Gastrocnemius medialis (tissue), 4 donors: Measurements from ENCODE around the gene CLMN. TPM values are rescaled to one million over a fixed set of nuclear protein-coding genes. Genes with fewer than 3 reads are reported as not detected.

Experiments used
- ATAC-seq, 2 donors: fragments of 150-250 bp; one replicate each; pipeline ENCODE4 v1.9.1; 2016
- DNase-seq, 2 donors: peaks; one replicate each; pipeline ENCODE4 v3.0.0-alpha.2; 2019
- H3K27ac ChIP-seq, 4 donors: fragments of 200-600 bp; sonication (generic); 1 replicate in 1 of 4; 2 replicates in 3 of 4; pipeline ENCODE4 v1.5.1; 2016 to 2018; ENCODE audit warnings: mild to moderate bottlenecking in 2 of 4, moderate library complexity in 1 of 4
- H3K27me3 ChIP-seq, 3 donors: fragments of 200-600 bp; sonication (generic) in 2 of 3; 1 replicate in 1 of 3; 2 replicates in 2 of 3; pipeline versions ENCODE4 v1.5.1 to v1.6.0; 2016 to 2019; ENCODE audit warnings: mild to moderate bottlenecking in 1 of 3, moderate library complexity in 1 of 3
- H3K36me3 ChIP-seq, 2 donors: fragments of 200-600 bp; sonication (generic) in 1 of 2; one replicate each; pipeline ENCODE4 v1.5.1; 2017 to 2018
- H3K4me1 ChIP-seq, 2 donors: fragments of 200-600 bp; sonication (generic) in 1 of 2; one replicate each; pipeline ENCODE4 v1.5.1; 2016 to 2017; ENCODE audit warnings: mild to moderate bottlenecking in 2 of 2
- H3K4me3 ChIP-seq, 4 donors: fragments of 200-600 bp; sonication (generic) in 3 of 4; 1 replicate in 1 of 4; 2 replicates in 3 of 4; pipeline ENCODE4 v1.5.1; 2016 to 2019; ENCODE audit warnings: mild to moderate bottlenecking in 2 of 4
- H3K9me3 ChIP-seq, 3 donors: fragments of 200-600 bp; sonication (generic) in 2 of 3; 1 replicate in 1 of 3; 2 replicates in 2 of 3; pipeline ENCODE4 v1.5.1; 2016 to 2019
- CTCF ChIP-seq, 5 experiments: fragments of 450-650 bp in 3 of 5; fragments of 200-600 bp in 2 of 5; sonication (generic) in 2 of 5; IDR thresholded peaks in 4 of 5; conservative IDR thresholded peaks in 1 of 5; 1 replicate in 4 of 5; 2 replicates in 1 of 5; pipeline ENCODE4 v1.5.1; 2016 to 2019; ENCODE audit warnings: antibody characterized with exemption in 5 of 5, mild to moderate bottlenecking in 3 of 5, moderate library complexity in 3 of 5
- POLR2A ChIP-seq, 2 donors: fragments of 450-650 bp; IDR thresholded peaks; one replicate each; pipeline ENCODE4 v1.6.1; 2017; ENCODE audit warnings: antibody characterized with exemption in 2 of 2, mild to moderate bottlenecking in 2 of 2, moderate library complexity in 2 of 2
- in situ Hi-C, 4 donors: fragments of 200-750 bp; cut with MboI; loops; one replicate each; pipeline versions ENCODE4 v1.15.0 to v1.8.0; 2017; ENCODE audit warnings: low sequenced_read_pairs in 4 of 4
- intact Hi-C: fragments of 100-400 bp; cut with DNase I; formaldehyde crosslinking; loops from one replicate; pipeline ENCODE4 v1.15.1; 2023; ENCODE audit warnings: low total_unique reads
- total RNA-seq, 4 donors: library from RNA; depleted of rRNA; stranded (reverse); fragments of >200 nt; gene quantifications; one replicate each; pipeline versions ENCODE4 v1.1.0 to v1.2.3, GENCODE V29; 2016

CLMN gene
- total RNA-seq, 4 donors from 2014 or later, result 3.8 to 8.8 (median 5.8) TPM

GRCh38 chr14:95339301-95339865, 19.7 kb upstream of the CLMN start:
- Histone ChIP-seq H3K9me3 (no peaks in the 10 kb centered on the region), H3K27me3 (peaks cover 0 to 4% (median 0%) of the 10 kb centered on the region in 3 donors), H3K4me1 (no peaks in the 10 kb centered on the region), H3K4me3 (no peak overlapping the region), H3K27ac (no peak overlapping the region), H3K36me3 (no peaks in the 10 kb centered on the region)
- no peak for ATAC-seq
- in situ Hi-C loops (no loop called here), intact Hi-C loops (no loop called here)
- TF ChIP-seq POLR2A (IDR thresholded peaks at IDR 0.05) (no peak), CTCF (IDR thresholded peaks at IDR 0.05 in 4 of 5, conservative IDR thresholded peaks at IDR 0.05 in 1 of 5) (no peak)
- DNase-seq, result no peak

- TF ChIP-seq CTCF (IDR thresholded peaks at IDR 0.05 in 4 of 5, conservative IDR thresholded peaks at IDR 0.05 in 1 of 5) (no peak), POLR2A (IDR thresholded peaks at IDR 0.05) (no peak)
- intact Hi-C loops (no loop called here), in situ Hi-C loops (no loop called here)
- Histone ChIP-seq H3K4me3 (no peak overlapping the region), H3K27me3 (peaks cover 0 to 4% (median 0%) of the 10 kb centered on the region in 3 donors), H3K27ac (no peak overlapping the region), H3K9me3 (no peaks in the 10 kb centered on the region), H3K4me1 (no peaks in the 10 kb centered on the region), H3K36me3 (no peaks in the 10 kb centered on the region)
- ATAC-seq (no peak), DNase-seq (no peak)
Measured at GRCh38 chr14:95338436-95338835, 18.7 kb upstream of the CLMN start.

GRCh38 chr14:95337041-95337595, 17.4 kb upstream of the CLMN start:
- Histone ChIP-seq H3K36me3 (no peaks in the 10 kb centered on the region), H3K4me1 (no peaks in the 10 kb centered on the region), H3K4me3 (no peak overlapping the region), H3K27me3 (peaks cover 0 to 4% (median 0%) of the 10 kb centered on the region in 3 donors), H3K9me3 (no peaks in the 10 kb centered on the region), H3K27ac (no peak overlapping the region)
- no peak for TF ChIP-seq POLR2A (IDR thresholded peaks at IDR 0.05)
- no peak for TF ChIP-seq CTCF (IDR thresholded peaks at IDR 0.05 in 4 of 5, conservative IDR thresholded peaks at IDR 0.05 in 1 of 5)
- ATAC-seq (no peak), DNase-seq (no peak)
- in situ Hi-C loops (no loop called here), intact Hi-C loops (no loop called here)

GRCh38 chr14:95336192-95336760, 16.6 kb upstream of the CLMN start:
- no peaks in the 10 kb centered on the region for H3K4me1 ChIP-seq
- intact Hi-C loops (no loop called here), in situ Hi-C loops (no loop called here)
- TF ChIP-seq CTCF (IDR thresholded peaks at IDR 0.05 in 4 of 5, conservative IDR thresholded peaks at IDR 0.05 in 1 of 5) (no peak), POLR2A (IDR thresholded peaks at IDR 0.05) (no peak)
- no peaks in the 10 kb centered on the region for H3K9me3 ChIP-seq
- no peak for ATAC-seq
- peaks cover 0 to 4% (median 0%) of the 10 kb centered on the region in 3 donors for H3K27me3 ChIP-seq
- H3K27ac ChIP-seq, result no peak overlapping the region
- H3K4me3 ChIP-seq, result no peak overlapping the region
- no peaks in the 10 kb centered on the region for H3K36me3 ChIP-seq
- no peak for DNase-seq
